ENCODE measurements around the gene PDSS2.

DNA sequence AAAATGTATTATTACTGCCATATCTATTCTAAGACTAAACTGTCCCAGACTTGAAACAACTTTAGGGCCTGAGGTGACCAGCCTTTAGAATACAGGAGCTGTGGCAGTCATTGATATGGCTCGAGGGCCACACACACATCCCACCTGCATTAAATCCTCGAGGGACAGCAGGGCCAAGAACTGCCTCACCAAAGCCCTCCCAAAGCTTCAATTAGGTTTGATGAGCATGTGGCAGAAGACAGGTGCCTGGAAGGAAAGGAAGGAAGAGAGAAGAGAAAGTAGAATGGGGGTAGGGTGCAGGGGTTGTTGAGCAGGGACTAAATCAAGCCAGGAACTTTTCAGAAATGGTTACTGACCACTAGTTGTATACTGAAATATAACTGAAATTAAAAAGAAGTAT is 115.0 kb downstream of the PDSS2 start:
- TF ChIP-seq GABPA (IDR thresholded peaks at IDR 0.05; ENCODE audit: low read depth): no peak
- TF ChIP-seq CHD2 (IDR thresholded peaks at IDR 0.05; ENCODE audit: low read length, partially characterized antibody): no peak
- TF ChIP-seq, protein P1, sequence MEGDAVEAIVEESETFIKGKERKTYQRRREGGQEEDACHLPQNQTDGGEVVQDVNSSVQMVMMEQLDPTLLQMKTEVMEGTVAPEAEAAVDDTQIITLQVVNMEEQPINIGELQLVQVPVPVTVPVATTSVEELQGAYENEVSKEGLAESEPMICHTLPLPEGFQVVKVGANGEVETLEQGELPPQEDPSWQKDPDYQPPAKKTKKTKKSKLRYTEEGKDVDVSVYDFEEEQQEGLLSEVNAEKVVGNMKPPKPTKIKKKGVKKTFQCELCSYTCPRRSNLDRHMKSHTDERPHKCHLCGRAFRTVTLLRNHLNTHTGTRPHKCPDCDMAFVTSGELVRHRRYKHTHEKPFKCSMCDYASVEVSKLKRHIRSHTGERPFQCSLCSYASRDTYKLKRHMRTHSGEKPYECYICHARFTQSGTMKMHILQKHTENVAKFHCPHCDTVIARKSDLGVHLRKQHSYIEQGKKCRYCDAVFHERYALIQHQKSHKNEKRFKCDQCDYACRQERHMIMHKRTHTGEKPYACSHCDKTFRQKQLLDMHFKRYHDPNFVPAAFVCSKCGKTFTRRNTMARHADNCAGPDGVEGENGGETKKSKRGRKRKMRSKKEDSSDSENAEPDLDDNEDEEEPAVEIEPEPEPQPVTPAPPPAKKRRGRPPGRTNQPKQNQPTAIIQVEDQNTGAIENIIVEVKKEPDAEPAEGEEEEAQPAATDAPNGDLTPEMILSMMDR (IDR thresholded peaks at IDR 0.05): no peak
- no peak for TF ChIP-seq JUND (IDR thresholded peaks at IDR 0.05)
- TF ChIP-seq FOSL2 (IDR thresholded peaks at IDR 0.05; ENCODE audit: borderline replicate concordance, low read depth): no peak
- no peak for TF ChIP-seq TCF12 (IDR thresholded peaks at IDR 0.05)
- TF ChIP-seq POLR2AphosphoS5 (IDR thresholded peaks at IDR 0.05; ENCODE audit: low read depth, low read length): no peak
- TF ChIP-seq, protein P2, sequence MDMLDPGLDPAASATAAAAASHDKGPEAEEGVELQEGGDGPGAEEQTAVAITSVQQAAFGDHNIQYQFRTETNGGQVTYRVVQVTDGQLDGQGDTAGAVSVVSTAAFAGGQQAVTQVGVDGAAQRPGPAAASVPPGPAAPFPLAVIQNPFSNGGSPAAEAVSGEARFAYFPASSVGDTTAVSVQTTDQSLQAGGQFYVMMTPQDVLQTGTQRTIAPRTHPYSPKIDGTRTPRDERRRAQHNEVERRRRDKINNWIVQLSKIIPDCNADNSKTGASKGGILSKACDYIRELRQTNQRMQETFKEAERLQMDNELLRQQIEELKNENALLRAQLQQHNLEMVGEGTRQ (IDR thresholded peaks at IDR 0.05; ENCODE audit: borderline replicate concordance, low read depth, low read length): no peak
- no peak for TF ChIP-seq YY1 (IDR thresholded peaks at IDR 0.05; ENCODE audit: low read depth)
- no peak for TF ChIP-seq TAF1 (IDR thresholded peaks at IDR 0.05; ENCODE audit: borderline replicate concordance, low read depth, low read length)
